NCI-H187 (cell line): ENCODE data around the gene CFAP20DC.
"Not testable (repeated sequence)": the region's sequence is repeated elsewhere in the genome, so short reads cannot be mapped to it uniquely, and the experiment has no call there.

Source experiments
- DNase-seq, 2 experiments: peaks; one replicate each; lab custom pipeline; 2025; lab: John Stamatoyannopoulos, UW

The CFAP20DC gene

DNA sequence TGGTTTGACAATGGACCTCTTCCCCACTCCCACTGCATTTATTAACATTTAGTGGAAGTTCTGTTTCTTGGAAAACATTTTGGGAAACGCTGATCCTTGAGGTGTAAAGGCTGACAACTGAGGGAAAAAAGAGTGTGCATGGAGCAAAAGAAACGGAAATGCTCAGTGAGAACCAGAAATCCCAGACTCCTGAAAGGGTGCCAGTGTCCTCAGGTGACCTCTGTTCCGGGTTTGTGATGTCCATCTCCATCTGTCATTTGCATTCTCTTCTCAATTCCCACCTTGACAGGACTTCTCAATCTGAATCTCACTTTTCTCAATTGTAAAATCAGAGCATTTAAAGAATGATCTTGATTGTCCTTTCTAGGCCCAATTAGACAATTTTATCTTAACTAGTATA is 312.2 kb downstream of the CFAP20DC start:
- DNase-seq, result no peak

DNA sequence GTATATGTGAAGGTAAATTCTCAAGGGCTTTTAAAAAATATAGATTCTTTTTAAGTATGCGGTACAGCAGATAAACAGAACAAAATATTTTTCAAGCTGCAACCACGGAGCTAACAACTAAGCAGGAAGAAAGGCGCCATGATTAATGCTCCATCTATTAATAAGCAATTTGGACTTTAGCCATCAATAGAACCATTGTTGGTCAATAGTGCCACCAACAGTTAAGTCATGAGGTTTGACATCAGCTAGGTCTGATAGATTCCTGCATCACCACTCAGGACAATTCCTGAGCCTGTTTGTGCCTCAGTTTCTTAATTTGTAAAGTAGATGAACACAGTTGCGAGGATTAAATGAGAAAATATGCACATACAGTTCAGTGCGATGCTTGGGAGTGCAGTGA is 318.2 kb downstream of the CFAP20DC start:
- no peak for DNase-seq

DNA sequence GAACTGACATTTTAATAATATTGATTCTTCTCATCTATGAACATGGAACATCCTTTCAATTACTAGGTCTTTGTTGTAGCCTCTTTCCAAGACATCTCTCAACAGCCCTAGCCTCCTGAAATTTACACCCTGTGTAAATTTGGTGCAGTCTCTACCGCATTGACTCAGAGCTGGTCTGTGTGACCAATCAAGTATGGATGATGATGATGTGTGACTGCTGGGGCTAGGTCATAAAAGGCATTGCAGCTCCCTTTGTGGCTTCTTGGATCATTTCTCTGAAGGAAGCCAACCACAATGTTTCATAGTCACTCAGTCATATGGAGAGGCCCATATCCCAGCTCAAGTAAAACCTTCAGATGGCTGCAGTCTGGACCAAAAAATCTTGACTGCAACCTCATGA is 321.1 kb downstream of the CFAP20DC start:
- no peak for DNase-seq

DNA sequence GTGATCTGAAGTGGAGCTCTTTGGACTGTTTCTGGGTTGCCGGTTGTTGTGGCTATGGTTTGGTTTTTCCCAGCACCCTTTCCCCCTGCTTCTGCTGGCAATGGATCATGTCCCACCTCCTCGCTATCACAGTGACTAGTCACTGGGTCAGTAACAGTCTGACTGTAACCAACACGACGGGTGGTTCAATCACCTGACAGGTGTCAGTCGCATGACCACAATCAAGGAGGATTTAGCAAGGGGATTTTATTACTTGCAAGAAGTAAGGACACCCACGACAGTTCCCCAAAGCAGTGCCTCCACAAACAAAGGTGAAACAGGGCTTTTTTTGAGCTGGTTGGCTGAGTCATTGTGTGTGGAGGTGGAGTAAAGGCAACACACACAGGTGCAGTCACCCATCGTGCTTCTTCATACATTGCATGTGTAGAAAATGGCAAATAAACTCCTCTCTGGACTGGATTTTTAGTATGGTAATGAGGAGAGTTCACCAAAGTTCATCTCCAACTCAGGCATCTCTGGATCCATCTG is 324.4 kb downstream of the CFAP20DC start:
- DNase-seq, result no peak

DNA sequence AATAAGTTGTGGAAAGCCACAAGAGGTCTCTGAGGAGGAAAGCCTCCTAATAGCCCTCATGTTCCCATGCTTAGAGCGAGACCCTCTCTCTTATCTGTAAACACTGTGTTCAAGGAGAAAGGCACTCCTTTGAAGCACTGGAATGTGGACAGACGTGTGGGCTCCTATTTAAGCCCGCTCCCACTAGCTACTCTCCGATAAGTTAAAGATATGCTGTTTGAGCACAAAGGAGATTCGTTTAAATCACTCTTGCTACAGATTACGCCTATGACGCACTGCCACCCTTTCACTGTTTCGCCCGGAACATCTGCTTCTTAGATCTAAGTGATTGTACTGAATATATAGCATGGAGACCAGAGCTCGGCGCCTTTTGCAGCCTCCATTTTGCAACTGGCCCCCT is 325.5 kb downstream of the CFAP20DC start:
- no peak for DNase-seq

DNA sequence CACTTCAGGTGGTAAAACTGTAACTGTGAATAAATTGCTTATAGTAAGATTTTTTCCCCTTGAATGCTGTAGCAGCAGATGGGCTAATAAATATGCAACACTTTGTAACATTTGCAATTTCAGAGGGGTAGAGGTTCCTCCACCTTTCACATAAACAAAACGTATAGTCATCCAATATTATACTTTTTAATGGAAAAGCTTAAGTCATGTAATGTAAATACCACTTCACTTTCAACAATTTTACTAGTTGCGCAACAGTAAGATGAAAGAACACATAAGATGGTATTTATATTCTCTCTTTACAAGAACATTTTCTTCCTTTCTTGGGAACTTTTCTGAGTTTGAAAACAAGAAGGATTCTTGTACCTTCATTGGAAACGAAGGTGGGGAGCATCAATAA is 326.7 kb downstream of the CFAP20DC start:
- no peak for DNase-seq

DNA sequence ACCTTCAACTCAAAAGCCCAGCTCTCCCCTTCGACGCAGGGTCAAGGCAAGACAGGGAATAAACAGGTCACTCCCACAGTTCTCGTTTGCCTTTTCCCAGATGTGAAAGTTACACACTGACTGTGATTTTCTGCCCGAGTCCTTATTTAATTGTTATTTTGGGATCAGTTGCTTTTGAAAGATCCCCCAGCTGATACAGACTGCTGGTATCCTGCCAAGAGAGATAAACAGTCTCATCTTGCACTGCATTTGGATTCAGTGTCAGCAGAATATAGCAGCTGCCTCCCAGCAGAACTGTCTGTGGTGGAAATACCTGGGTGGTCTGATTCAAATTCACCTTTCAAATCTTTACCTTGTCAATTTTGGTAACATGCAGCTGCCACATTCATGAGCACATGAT is 327.3 kb downstream of the CFAP20DC start:
- no peak for DNase-seq

DNA sequence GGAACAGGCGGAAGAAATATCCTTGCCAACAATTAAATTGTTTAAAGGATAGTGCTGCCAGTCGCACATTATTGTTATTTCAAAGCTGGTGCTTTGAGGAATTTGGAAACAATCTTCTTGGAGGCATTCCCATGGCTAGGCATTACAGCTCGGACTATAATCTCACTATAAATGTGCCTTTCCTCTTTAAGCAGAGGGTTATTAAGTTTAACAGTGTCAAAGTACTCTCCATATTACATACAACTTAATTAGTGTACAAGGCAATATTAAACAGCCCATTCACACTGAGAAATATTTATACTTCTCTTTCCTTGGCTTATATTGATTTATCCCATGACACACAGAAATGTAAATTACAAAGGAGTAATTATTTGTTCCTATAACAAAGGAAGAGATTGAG is 329.3 kb downstream of the CFAP20DC start:
- no peak for DNase-seq

DNA sequence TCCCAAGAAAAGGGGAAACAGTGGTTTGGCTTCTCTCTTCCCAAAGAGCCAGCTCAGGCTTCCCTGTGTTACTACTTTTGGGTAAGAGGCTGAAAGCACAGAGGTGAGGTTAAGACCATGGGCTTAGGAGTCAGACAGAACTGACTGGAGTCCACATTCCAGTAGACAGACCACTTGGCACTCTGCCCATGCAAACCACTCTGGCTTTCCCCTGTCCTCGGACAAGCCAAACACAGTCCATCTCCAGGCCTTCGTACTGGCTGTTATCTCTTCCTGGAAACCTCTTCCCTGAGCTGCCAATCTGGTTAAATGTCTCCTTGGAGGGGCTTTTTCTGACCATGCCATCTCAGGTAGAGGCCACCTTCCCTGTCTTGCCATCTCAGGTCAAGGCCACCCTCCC is 330.1 kb downstream of the CFAP20DC start:
- no peak for DNase-seq

DNA sequence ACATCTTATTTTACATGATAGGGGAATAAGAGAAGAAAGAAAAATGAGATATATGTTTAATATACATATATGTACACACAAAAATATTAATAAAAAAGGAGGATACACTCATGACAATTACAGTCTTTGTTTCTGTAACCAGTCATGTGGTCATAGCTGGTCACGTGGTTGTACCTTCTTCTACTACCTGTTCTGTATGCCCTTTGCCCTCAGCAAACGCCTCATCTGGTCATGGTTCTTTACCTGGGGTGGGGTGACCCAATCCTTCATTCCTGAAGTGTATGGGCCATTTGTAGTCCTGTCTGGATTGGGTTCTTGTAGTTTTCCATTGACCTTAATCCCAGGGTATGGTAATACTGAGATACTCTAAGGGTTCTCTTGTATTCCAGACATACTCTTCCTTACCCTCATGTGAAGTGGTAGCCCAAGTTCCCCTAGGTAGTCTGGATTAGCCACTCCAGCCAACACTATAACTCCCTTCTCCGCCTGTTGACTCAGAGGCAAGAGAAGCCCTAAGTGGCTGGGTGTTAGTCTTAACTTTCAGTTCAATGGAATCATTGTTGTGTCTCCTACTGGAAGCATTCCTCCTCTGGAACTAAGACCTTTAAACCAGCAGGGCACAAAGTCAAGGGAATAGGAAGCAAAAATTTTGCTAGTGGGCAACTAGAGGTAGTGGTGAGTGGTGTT is 336.0 kb downstream of the CFAP20DC start:
- no peak for DNase-seq

DNA sequence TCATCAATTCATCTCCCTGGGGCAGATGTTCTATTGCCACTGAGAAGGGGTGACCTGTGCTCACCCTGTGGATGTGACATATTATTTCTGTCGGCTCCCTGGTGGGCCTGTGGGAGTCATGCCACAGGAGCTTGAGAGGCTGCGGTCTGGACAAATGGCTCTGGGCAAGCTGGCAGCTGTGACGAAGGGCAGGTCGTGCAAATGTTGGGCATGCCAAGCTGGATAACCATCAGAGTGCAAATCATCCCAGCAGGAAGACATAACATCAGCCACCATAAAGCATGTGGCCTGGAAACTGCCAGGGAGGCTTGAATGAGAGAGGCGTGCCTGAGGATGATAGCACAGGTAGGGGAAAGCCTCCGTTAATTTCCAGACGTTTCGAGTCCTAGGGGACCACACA is 338.0 kb downstream of the CFAP20DC start:
- DNase-seq, result no peak

DNA sequence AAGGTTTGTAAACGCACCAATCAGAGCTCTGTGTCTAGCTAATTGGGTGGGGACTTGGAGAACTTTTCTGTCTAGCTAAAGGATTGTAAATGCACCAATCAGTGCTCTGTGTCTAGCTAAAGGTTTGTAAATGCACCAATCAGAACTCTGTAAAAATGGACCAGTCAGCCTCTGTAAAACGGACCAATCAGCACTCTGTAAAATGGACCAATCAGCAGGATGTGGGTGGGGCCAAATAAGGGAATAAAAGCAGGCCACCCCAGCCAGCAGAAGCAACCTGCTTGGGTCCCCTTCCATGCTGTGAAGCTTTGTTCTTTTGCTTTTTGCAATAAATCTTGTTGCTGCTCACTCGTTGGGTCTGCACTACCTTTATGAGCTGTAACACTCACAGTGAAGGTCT is 340.8 kb downstream of the CFAP20DC start:
- not testable (repeated sequence) for DNase-seq

DNA sequence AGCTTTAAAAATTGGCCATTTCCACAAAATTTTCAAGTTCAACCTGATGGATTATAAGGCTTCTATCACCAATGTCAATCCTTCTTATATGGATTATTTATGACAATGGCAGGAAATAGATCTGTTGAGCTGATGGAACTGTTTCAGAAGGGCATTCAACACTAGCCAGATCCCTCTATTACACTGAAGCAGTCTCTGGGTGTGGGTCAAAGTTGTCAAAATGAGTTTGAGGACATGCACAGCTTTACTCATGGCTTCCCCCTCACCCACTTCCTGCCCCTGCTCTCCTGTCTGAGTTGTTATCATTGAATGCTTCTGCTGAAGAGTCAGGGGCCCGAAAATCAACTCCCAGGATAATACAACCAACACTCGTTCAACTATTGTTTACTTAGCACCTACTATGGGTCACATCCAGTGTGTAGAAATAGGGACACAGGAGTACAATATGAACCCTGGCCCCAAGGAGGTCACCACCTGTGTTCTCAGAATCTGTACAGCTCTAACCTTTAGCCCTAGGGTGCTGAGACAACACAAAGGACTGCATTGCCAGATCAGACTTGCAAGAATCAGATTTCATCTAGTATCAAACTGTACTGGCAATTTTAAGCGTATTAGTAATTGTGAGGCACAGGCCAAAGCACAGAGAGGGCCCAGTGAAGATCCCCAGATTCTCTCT is 341.6 kb downstream of the CFAP20DC start:
- DNase-seq, result no peak

DNA sequence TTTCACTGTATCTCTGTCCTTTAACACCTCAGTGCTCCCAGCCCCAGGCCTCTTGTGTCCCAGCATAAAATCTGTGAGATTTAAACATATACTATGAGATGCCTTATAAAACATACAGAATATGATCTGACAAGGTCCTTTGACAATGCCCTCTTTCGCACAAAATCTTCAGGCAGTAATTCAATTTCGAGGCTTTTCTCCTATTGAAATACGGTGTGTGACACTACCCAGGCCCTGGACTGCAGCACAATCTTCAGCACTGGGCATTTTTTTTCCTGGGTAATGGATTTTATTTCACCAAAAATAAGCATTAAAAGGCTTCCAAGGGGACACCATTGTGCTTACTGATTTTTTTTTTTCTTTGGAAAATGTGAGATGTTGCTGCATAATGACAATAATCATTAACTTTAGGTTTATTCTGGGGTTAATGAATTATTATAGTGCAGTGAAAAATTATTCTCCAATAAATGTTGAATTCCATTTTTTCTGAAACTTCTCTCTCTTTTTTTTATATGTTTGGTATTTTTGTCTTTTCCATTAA is 342.4 kb downstream of the CFAP20DC start:
- no peak for DNase-seq

DNA sequence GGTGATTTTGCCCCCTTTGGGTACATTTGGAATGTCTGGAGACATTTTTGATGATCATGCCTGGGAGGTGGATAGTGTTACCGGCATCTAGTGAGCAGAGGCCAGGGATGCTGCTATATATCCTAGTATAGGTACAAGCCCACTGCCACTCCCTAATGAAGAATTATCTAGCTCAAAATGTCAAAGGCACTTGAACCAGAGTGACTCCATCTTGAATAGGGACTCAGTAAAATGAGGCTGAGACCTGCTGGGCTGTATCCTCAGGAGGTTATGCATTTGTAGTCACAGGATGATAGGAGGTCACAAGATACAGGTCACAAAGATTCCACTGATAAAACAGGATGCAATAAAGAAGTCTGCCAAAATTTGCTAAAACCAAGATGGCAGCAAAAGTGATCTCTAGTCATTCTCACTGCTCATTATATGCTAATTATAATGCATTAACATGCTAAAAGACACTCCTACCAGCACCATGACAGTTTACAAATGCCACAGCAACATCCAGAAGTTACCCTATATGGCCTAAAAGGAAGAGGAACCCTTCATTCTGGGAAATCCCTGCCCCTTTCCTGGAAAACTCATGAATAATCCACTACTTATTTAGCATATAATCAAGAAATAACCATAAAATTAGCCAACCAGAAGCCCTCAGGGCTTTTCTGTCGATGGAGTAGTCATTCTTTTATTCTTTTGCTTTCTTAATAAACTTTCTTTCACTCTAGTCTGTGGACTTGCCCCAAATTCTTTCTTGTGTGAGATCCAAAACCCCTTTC is 343.2 kb downstream of the CFAP20DC start:
- DNase-seq, result no peak

DNA sequence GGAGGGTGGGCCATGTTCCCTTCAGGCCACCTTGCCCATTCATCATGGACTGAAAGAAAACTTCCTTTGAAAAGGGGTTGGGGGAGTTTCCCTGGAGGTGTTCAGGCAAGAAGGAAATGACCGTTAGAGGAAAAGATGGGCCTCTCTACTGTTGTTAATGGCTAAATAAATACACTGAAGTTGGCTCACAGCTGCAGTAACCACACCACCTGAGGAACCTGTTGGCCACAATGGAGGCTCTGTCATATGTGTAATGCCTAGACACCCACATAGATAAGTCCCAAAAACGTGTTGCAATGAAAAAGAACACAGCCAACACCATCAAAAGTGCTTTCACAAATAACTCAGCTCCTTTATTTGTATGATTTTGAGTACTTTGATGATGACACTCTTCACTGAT is 345.1 kb downstream of the CFAP20DC start:
- no peak for DNase-seq

DNA sequence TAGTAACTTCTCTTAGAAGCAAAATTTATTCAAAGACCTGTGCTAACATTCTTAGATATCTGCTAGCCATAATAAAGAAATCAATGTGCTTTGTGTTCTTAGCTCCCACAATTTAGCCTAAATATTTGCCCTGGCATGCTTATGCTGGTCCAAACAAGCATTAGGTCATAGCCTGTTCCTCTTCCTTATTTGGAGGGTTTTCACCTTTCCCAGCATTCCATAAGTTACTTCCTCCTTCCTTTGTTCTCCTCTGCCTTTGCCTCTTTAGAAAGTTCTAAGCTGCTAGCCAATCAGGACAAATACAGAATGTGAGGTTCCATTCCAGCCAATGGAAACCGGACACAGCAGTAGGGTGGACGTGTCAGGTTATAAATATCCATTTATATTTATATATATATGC is 345.5 kb downstream of the CFAP20DC start:
- not testable (repeated sequence) for DNase-seq

DNA sequence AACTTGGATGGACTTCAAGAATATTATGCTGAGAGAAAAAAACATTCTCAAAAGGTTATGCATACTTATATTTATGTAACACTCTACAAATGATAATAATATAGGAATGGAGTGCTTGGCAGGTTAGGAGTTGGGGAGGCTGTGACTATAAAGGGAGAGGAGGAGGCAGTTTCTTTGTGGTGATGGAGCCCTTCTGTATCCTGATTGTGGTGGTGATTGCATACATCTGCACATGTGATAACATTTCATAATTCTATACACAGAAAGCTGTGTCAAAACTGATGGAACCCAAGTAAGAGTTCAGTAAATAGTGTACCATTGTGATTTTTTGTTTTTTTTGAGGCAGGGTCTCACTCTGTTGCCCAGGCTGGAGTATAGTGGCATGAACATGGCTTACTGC is 351.6 kb downstream of the CFAP20DC start:
- DNase-seq, result no peak

DNA sequence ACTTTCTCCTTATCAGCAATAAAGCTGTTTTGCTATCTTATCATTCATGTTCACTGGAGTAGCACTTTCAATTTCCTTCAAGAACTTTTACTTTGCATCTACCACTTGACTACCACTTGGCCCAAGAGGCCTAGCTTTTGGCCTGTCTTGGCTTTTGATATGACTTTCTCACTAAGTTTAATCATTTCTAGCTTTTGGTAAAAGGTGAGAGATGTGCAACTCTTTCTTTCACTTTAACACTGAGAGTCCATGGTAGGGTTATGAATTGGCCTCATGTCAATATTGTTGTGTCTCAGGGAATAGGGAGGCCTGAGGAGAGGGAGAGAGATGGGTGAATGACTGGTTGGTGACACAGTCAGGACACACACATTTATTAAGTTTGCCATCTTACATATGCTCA is 352.3 kb downstream of the CFAP20DC start:
- DNase-seq, result no peak

DNA sequence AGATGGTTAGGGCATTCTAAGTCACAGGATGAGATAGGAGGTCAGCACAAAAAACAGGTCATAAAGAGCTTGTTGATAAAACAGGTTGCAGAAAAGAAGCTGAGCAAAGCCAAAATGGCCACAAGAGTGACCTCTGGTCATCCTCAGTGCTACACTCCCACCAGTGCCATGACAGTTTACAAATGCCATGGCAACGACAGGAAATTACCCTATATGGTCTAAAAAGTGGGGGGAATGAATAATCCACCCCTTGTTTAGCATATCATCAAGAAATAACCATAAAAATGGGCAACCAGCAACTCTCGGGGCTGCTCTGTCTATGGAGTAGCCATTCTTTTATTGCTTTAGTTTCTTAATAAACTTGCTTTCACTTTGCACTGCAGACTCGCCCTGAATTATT is 353.0 kb downstream of the CFAP20DC start:
- not testable (repeated sequence) for DNase-seq

DNA sequence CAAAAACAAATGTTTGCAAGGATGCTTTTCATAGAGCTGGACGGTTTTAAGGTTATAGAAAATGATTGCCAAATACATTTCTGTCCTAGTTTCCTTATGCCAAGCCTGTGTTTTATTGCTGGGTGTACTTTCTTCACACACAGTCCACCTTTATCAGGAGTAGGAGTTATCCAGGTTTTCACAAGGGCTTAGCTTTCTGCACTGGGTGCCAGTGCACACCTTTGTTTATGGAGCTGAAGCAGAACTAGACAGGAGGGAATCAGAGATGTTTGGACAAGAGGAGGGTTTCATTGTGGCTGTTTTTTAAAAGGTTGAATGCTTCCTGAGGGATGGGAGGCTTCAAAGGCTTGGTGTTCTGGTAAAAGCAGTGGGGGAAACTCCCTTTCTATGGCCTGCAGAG is 353.7 kb downstream of the CFAP20DC start:
- no peak for DNase-seq

DNA sequence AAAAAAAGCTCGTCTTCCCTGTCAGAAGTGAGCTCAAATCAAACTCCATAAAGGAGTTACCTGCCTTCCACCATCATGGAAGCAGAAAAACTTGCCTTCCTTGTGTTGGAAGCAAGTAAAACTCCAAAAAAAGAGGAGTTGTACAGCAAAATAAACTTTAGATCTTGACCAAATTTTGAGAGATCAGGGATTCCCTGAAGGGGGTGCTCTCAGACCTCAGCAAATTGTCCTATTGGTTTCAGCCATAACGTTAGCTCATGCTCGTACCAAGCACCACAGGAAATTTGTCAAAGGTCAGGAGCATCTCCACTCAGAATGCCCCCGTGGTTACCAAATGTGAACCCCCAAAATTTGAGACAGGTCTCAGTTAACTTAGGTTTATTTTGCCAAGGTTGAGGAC is 354.5 kb downstream of the CFAP20DC start:
- DNase-seq, result not testable (repeated sequence)
